HepG2 (cell line): ENCODE data around the gene TRMU. TPM values are rescaled to one million over a fixed set of nuclear protein-coding genes. Genes with fewer than 3 reads are reported as not detected.

Experiments used
- CHD4 ChIP-seq: fragments of 200-600 bp; sonication (generic); IDR thresholded peaks from 2 replicates; pipeline ENCODE4 v1.7.0; 2017; ENCODE audit warnings: mild to moderate bottlenecking, low read length, borderline replicate concordance
- EP300 ChIP-seq, 3 experiments: sonication (generic) in 1 of 3; formaldehyde crosslinking in 1 of 3; IDR thresholded peaks; 2 replicates each; pipeline versions ENCODE4 v1.5.1 to v1.6.1; 2011 to 2020; ENCODE audit warnings: low read depth in 2 of 3, low read length in 2 of 3, borderline replicate concordance in 1 of 3, improper control_type of control experiment in 1 of 3, mild to moderate bottlenecking in 1 of 3, missing genetic modification reagents in 1 of 3, moderate library complexity in 1 of 3
- FLYWCH1 ChIP-seq: sonication (generic); formaldehyde crosslinking; IDR thresholded peaks from 2 replicates; pipeline ENCODE4 v1.8.1; 2023; ENCODE audit warnings: mild to moderate bottlenecking, missing genetic modification reagents
- GFI1 ChIP-seq: sonication (generic); formaldehyde crosslinking; IDR thresholded peaks from 2 replicates; pipeline ENCODE4 v1.5.0; 2020; ENCODE audit warnings: missing genetic modification reagents, mild to moderate bottlenecking, borderline replicate concordance
- HNRNPL ChIP-seq: fragments of 200-400 bp; formaldehyde crosslinking; IDR thresholded peaks from 2 replicates; pipeline ENCODE4 v1.6.1; 2017; ENCODE audit warnings: mild to moderate bottlenecking, low read depth, low read length
- HOXA5 ChIP-seq: sonication (generic); formaldehyde crosslinking; IDR thresholded peaks from 2 replicates; pipeline ENCODE4 v1.4.0; 2020; ENCODE audit warnings: missing genetic modification reagents
- KDM5B ChIP-seq: sonication (generic); formaldehyde crosslinking; IDR thresholded peaks from 2 replicates; pipeline ENCODE4 v1.4.0; 2020; ENCODE audit warnings: missing genetic modification reagents, mild to moderate bottlenecking, borderline replicate concordance
- MBD4 ChIP-seq: IDR thresholded peaks from 2 replicates; pipeline ENCODE4 v1.6.1; 2012; ENCODE audit warnings: low read length, inconsistent platforms, borderline replicate concordance
- MED13 ChIP-seq: sonication (generic); formaldehyde crosslinking; IDR thresholded peaks from 2 replicates; pipeline ENCODE4 v1.5.0; 2020; ENCODE audit warnings: missing genetic modification reagents
- MYC ChIP-seq: sonication (generic); formaldehyde crosslinking; IDR thresholded peaks from 2 replicates; pipeline ENCODE4 v1.9.0; 2021; ENCODE audit warnings: missing genetic modification reagents, borderline replicate concordance
- NKX3-1 ChIP-seq: sonication (generic); formaldehyde crosslinking; IDR thresholded peaks from 2 replicates; pipeline ENCODE4 v1.5.0; 2020; ENCODE audit warnings: missing genetic modification reagents
- NONO ChIP-seq, 2 experiments: fragments of 450-650 bp in 1 of 2; sonication (generic) in 1 of 2; formaldehyde crosslinking in 1 of 2; IDR thresholded peaks in 1 of 2; conservative IDR thresholded peaks in 1 of 2; 2 replicates each; pipeline versions ENCODE4 v1.6.1 to v1.8.0; 2017 to 2022; ENCODE audit warnings: mild to moderate bottlenecking in 1 of 2, missing genetic modification reagents in 1 of 2, moderate library complexity in 1 of 2
- NR2F1 ChIP-seq, 2 experiments: fragments of 450-650 bp in 1 of 2; formaldehyde crosslinking in 1 of 2; IDR thresholded peaks; 2 replicates each; pipeline versions ENCODE4 v1.5.0 to v1.6.1; 2016 to 2020; ENCODE audit warnings: mild to moderate bottlenecking in 1 of 2, missing compliant biosample characterization in 1 of 2, missing genetic modification reagents in 1 of 2, moderate library complexity in 1 of 2
- POLR2AphosphoS5 ChIP-seq: IDR thresholded peaks from 2 replicates; pipeline ENCODE4 v1.6.1; 2012; ENCODE audit warnings: low read depth, low read length
- SALL2 ChIP-seq: sonication (generic); formaldehyde crosslinking; IDR thresholded peaks from 2 replicates; pipeline ENCODE4 v1.8.1; 2023; ENCODE audit warnings: mild to moderate bottlenecking, missing genetic modification reagents, inconsistent platforms
- SAP130 ChIP-seq: IDR thresholded peaks from 2 replicates; pipeline ENCODE4 v1.6.1; 2016; ENCODE audit warnings: low read depth
- SSRP1 ChIP-seq: IDR thresholded peaks from 2 replicates; pipeline ENCODE4 v1.6.1; 2016; ENCODE audit warnings: control low read depth
- ZFX ChIP-seq: sonication (generic); formaldehyde crosslinking; IDR thresholded peaks from 2 replicates; pipeline ENCODE4 v1.4.0; 2020; ENCODE audit warnings: mild to moderate bottlenecking, low read depth, missing genetic modification reagents, moderate library complexity
- ZNF263 ChIP-seq: sonication (generic); formaldehyde crosslinking; IDR thresholded peaks from 2 replicates; pipeline ENCODE4 v1.4.0; 2020; ENCODE audit warnings: missing genetic modification reagents
- ZNF430 ChIP-seq: sonication (generic); formaldehyde crosslinking; IDR thresholded peaks from 2 replicates; pipeline ENCODE4 v1.9.0; 2021; ENCODE audit warnings: mild to moderate bottlenecking, missing genetic modification reagents
- ZNF510 ChIP-seq: sonication (generic); formaldehyde crosslinking; IDR thresholded peaks from 2 replicates; pipeline ENCODE4 v1.4.0; 2020; ENCODE audit warnings: low read depth, mild to moderate bottlenecking, missing genetic modification reagents
- ZNF619 ChIP-seq: sonication (generic); formaldehyde crosslinking; IDR thresholded peaks from 2 replicates; pipeline ENCODE4 v1.4.0; 2020; ENCODE audit warnings: mild to moderate bottlenecking, missing genetic modification reagents
- ZNF629 ChIP-seq: sonication (generic); formaldehyde crosslinking; conservative IDR thresholded peaks from 2 replicates; pipeline ENCODE4 v1.5.0; 2020; ENCODE audit warnings: missing genetic modification reagents
- ZNF768 ChIP-seq: sonication (generic); formaldehyde crosslinking; IDR thresholded peaks from 2 replicates; pipeline ENCODE4 v1.4.0; 2020; ENCODE audit warnings: missing genetic modification reagents
- ZSCAN31 ChIP-seq: sonication (generic); formaldehyde crosslinking; IDR thresholded peaks from 2 replicates; pipeline ENCODE4 v1.5.0; 2020; ENCODE audit warnings: low read depth, mild to moderate bottlenecking, missing genetic modification reagents
- polyA plus RNA-seq, 8 experiments: library from polyadenylated mRNA; depleted of rRNA in 3 of 8; stranded (reverse) in 7 of 8; unstranded in 1 of 8; fragments of >200 nt; fragmentation: Illumina TruSeq in 4 of 8; extraction: Trizol in 4 of 8; gene quantifications; 2 replicates each; pipeline versions ENCODE4 v1.2.1 to v1.2.3, GENCODE V29; 2011 to 2016; ENCODE audit warnings: low read depth in 4 of 8, missing spikeins in 1 of 8, mixed read lengths in 1 of 8; ENCODE audit not compliant: insufficient read depth in 1 of 8
- total RNA-seq, 5 experiments: library from RNA; depleted of rRNA; stranded (reverse); fragments of >200 nt; fragmentation: Illumina TruSeq; extraction: Trizol; gene quantifications; 2 replicates each; pipeline ENCODE4 v1.2.3, GENCODE V29; 2016; ENCODE audit warnings: low read depth in 1 of 5
- TF ChIP-seq, protein P1 (sequence below): IDR thresholded peaks from 2 replicates; pipeline ENCODE4 v1.6.1; 2016; ENCODE audit warnings: mild to moderate bottlenecking
- TF ChIP-seq, protein P2 (sequence below): sonication (generic); formaldehyde crosslinking; IDR thresholded peaks from 2 replicates; pipeline ENCODE4 v1.5.0; 2020; ENCODE audit warnings: mild to moderate bottlenecking, missing genetic modification reagents, moderate library complexity

Gene TRMU
- total and polyA plus RNA-seq, 2 of the 13 experiments (the other 11 are each of a cell fraction or from before 2014, with no cell fraction given), result 31.0 to 50.2 TPM

DNA sequence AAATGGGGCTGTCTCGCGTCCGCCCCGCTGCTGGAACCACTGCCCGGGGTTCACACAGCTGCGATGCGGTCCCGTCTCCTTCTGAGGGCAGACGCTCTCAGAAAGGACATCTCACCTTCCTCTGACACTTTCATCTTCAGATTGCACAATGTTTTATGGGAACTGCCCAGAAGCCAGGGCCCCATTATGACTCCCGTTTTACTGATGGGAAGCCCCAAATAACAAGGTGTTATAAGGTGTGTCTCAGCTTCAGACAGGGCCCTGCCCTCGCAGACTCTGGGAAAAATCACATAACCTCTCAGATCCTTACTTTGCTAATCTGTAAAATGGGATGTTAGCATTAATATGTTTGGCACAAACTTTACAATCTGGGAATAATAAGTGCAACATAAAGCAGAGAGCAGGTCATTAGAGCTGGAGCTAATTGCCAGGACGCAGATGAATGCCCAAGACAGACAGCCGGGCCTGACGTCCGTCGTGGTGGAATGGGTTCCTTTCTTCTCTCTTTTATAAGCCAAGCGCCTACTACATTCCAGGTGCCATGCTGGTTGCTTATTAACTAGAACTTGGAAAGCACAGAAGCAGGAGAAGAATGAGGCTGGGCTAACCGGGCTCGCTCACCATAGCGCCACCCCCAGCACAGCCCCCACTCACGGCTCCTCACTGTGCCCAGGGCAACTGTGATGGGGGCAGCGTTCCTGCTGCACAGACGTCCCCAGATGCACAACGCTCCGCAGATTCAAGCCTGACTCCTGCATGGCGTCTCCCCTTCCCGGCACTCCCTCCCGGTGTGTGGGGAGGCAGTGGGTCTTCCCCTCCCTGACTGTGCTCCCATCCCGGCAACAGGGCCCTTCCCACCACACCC, 43.8 kb downstream of the TRMU start (continued):
- TF ChIP-seq, protein P1, sequence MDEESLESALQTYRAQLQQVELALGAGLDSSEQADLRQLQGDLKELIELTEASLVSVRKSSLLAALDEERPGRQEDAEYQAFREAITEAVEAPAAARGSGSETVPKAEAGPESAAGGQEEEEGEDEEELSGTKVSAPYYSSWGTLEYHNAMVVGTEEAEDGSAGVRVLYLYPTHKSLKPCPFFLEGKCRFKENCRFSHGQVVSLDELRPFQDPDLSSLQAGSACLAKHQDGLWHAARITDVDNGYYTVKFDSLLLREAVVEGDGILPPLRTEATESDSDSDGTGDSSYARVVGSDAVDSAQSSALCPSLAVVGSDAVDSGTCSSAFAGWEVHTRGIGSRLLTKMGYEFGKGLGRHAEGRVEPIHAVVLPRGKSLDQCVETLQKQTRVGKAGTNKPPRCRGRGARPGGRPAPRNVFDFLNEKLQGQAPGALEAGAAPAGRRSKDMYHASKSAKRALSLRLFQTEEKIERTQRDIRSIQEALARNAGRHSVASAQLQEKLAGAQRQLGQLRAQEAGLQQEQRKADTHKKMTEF, result peak; percentile 16; the same call in 1 of the 2 replicates
- no peak for TF ChIP-seq NONO (IDR thresholded peaks at IDR 0.05)
- 0 out of 2 replicates have a peak, but pooled peaks have one; percentile 17 for TF ChIP-seq NONO (CRISPR knock-in tag; conservative IDR thresholded peaks at IDR 0.05)
- TF ChIP-seq POLR2AphosphoS5, result peak; percentile 74
- peak; percentile 99 for TF ChIP-seq ZNF629
- 0 out of 2 replicates have a peak, but pooled peaks have one; percentile 10 for TF ChIP-seq GFI1 (CRISPR knock-in tag)
- no peak for TF ChIP-seq ZNF510
- TF ChIP-seq ZNF768 (CRISPR knock-in tag), result peak; percentile 68; the same call in 1 of the 2 replicates
- 0 out of 2 replicates have a peak, but pooled peaks have one; percentile 75 for TF ChIP-seq HNRNPL
- 0 out of 4 replicates have a peak, but pooled peaks of 1 of the 2 experiments have one; percentile 5 for TF ChIP-seq EP300 (IDR thresholded peaks at IDR 0.05; ENCODE audit: low read depth in 2 of 2, low read length in 2 of 2)
- TF ChIP-seq EP300 (CRISPR knock-in tag; IDR thresholded peaks at IDR 0.05; ENCODE audit: borderline replicate concordance), result no peak
- no peak for TF ChIP-seq ZNF430 (CRISPR knock-in tag)
- TF ChIP-seq SALL2 (CRISPR knock-in tag), result 0 out of 2 replicates have a peak, but pooled peaks have one; percentile 51
- peak; percentile 97 for TF ChIP-seq CHD4
- TF ChIP-seq ZSCAN31 (CRISPR knock-in tag), result peak; percentile 65; the same call in 1 of the 2 replicates
- no peak for TF ChIP-seq NR2F1 (CRISPR knock-in tag; IDR thresholded peaks at IDR 0.05)
- TF ChIP-seq ZNF263, result peak; percentile 93
- 0 out of 2 replicates have a peak, but pooled peaks have one; percentile 31 for TF ChIP-seq HOXA5
- TF ChIP-seq KDM5B (CRISPR knock-in tag), result no peak
- TF ChIP-seq ZFX, result peak; percentile 29; the same call in 1 of the 2 replicates
- 0 out of 2 replicates have a peak, but pooled peaks have one; percentile 35 for TF ChIP-seq SSRP1
- TF ChIP-seq ZNF619 (CRISPR knock-in tag), result no peak
- no peak for TF ChIP-seq FLYWCH1 (CRISPR knock-in tag)
- TF ChIP-seq, protein P2, sequence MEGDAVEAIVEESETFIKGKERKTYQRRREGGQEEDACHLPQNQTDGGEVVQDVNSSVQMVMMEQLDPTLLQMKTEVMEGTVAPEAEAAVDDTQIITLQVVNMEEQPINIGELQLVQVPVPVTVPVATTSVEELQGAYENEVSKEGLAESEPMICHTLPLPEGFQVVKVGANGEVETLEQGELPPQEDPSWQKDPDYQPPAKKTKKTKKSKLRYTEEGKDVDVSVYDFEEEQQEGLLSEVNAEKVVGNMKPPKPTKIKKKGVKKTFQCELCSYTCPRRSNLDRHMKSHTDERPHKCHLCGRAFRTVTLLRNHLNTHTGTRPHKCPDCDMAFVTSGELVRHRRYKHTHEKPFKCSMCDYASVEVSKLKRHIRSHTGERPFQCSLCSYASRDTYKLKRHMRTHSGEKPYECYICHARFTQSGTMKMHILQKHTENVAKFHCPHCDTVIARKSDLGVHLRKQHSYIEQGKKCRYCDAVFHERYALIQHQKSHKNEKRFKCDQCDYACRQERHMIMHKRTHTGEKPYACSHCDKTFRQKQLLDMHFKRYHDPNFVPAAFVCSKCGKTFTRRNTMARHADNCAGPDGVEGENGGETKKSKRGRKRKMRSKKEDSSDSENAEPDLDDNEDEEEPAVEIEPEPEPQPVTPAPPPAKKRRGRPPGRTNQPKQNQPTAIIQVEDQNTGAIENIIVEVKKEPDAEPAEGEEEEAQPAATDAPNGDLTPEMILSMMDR (CRISPR knock-in tag), result peak; percentile 61
- 0 out of 2 replicates have a peak, but pooled peaks have one; percentile 49 for TF ChIP-seq NKX3-1 (CRISPR knock-in tag)
- 0 out of 2 replicates have a peak, but pooled peaks have one; percentile 42 for TF ChIP-seq MED13 (CRISPR knock-in tag)
- no peak for TF ChIP-seq MBD4
- 0 out of 2 replicates have a peak, but pooled peaks have one; percentile 9 for TF ChIP-seq MYC
- TF ChIP-seq SAP130 (CRISPR knock-in tag), result peak; percentile 48; the same call in 1 of the 2 replicates
